Keratinocyte (primary cell): ENCODE data around the gene NCAPD3.

Experiments used
- EZH2 ChIP-seq: IDR thresholded peaks from one replicate; pipeline ENCODE4 v1.6.1; 2012; ENCODE audit warnings: inconsistent platforms, mild to moderate bottlenecking, low read length, moderate library complexity
- TF ChIP-seq, protein P1 (sequence below), 3 experiments: IDR thresholded peaks in 1 of 3; conservative IDR thresholded peaks in 1 of 3; optimal IDR thresholded peaks in 1 of 3; 2 replicates in 2 of 3; 3 replicates in 1 of 3; pipeline versions ENCODE3 to v1.5.1; 2011; ENCODE audit warnings: low read length in 3 of 3, mild to moderate bottlenecking in 3 of 3, moderate library complexity in 2 of 3, control low read depth in 1 of 3, inconsistent platforms in 1 of 3; ENCODE audit not compliant: insufficient read depth in 2 of 3; ENCODE audit errors: extremely low read depth in 1 of 3

DNA sequence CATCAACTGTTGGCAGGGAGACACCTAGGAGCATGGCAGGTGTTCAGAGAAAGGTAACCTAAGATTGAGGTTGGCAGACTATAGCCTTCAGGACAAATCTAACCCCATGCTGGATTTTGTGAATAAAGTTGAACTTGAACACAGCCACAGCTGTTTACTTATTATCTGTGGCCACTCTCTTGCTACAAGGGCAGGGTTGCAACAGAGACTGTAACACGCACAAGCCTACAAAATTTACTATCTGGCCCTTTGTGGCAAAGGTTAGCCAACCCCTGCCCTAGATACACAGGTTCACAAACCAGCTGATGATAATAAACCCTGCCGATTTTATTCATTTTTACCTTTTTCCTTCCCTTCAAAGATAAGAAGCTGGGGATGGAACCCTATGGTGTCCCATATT lies 26.9 kb upstream of the NCAPD3 start:
- TF ChIP-seq, protein P1, sequence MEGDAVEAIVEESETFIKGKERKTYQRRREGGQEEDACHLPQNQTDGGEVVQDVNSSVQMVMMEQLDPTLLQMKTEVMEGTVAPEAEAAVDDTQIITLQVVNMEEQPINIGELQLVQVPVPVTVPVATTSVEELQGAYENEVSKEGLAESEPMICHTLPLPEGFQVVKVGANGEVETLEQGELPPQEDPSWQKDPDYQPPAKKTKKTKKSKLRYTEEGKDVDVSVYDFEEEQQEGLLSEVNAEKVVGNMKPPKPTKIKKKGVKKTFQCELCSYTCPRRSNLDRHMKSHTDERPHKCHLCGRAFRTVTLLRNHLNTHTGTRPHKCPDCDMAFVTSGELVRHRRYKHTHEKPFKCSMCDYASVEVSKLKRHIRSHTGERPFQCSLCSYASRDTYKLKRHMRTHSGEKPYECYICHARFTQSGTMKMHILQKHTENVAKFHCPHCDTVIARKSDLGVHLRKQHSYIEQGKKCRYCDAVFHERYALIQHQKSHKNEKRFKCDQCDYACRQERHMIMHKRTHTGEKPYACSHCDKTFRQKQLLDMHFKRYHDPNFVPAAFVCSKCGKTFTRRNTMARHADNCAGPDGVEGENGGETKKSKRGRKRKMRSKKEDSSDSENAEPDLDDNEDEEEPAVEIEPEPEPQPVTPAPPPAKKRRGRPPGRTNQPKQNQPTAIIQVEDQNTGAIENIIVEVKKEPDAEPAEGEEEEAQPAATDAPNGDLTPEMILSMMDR (optimal IDR thresholded peaks at IDR 0.05 in 1 of 3, IDR thresholded peaks at IDR 0.05 in 1 of 3, conservative IDR thresholded peaks at IDR 0.05 in 1 of 3; ENCODE audit: extremely low read depth in 1 of 3, insufficient read depth in 2 of 3, low read length in 3 of 3), result no peak
- no peak for TF ChIP-seq EZH2
